A549 (cell line): ENCODE data around the gene PHYKPL. TPM values are rescaled to one million over a fixed set of nuclear protein-coding genes. Genes with fewer than 3 reads are reported as not detected.

ENCODE experiments used
- ATAC-seq, 2 experiments: fragments of 200-7000 bp in 1 of 2; fragments of >200 bp in 1 of 2; cut with Nextera tagmentation in 1 of 2; cut with Tn5 transposase in 1 of 2; 3 replicates each; pipeline versions ENCODE4 v1.8.0 to v1.9.1; 2018 to 2020; ENCODE audit warnings: mild to moderate bottlenecking in 1 of 2, moderate library complexity in 1 of 2
- CTCF ChIA-PET: fragments of 300-600 bp; sonication (Branson Sonifier 250); formaldehyde crosslinking; extraction: SDS; loops from one replicate; lab custom pipeline; 2021; ENCODE audit warnings: antibody characterized with exemption, inconsistent platforms; lab: Yijun Ruan, JAX
- POLR2A ChIA-PET: fragments of 350-600 bp; formaldehyde crosslinking; extraction: SDS; loops from one replicate; lab custom pipeline; 2021; ENCODE audit warnings: antibody characterized with exemption, inconsistent platforms; lab: Yijun Ruan, JAX
- DNase-seq, 2 experiments: peaks; one replicate each; pipeline versions ENCODE4 v3.0.0 to v3.0.0-alpha.2; 2011 to 2016; ENCODE audit warnings: low read depth in 1 of 2, low spot score in 1 of 2
- FAIRE-seq: peaks from 2 replicates; lab custom pipeline; 2011; peaks lifted over from hg19 to GRCh38; lab: Jason Lieb, UNC
- H3K27ac ChIP-seq, 2 experiments: fragments of >200 bp; sonication (Bioruptor Twin); formaldehyde crosslinking; 3 replicates each; pipeline ENCODE4 v1.5.1; 2016 to 2017
- H3K4me1 ChIP-seq: fragments of >200 bp; sonication (Bioruptor Twin); formaldehyde crosslinking; 3 replicates; pipeline ENCODE4 v1.6.1; 2016
- H3K4me2 ChIP-seq: fragments of >200 bp; sonication (Bioruptor Twin); formaldehyde crosslinking; 3 replicates; pipeline ENCODE4 v1.6.1; 2016
- H3K4me3 ChIP-seq: fragments of >200 bp; sonication (Bioruptor Twin); formaldehyde crosslinking; 3 replicates; pipeline ENCODE4 v1.5.1; 2016
- H3K9me3 ChIP-seq: fragments of >200 bp; sonication (Bioruptor Twin); formaldehyde crosslinking; 3 replicates; pipeline ENCODE4 v1.6.1; 2016
- ATOH8 ChIP-seq: fragments of 250-450 bp; sonication (Bioruptor Pico); IDR thresholded peaks from 2 replicates; pipeline ENCODE4 v1.5.0; 2020; ENCODE audit warnings: low read depth, mild to moderate bottlenecking, moderate library complexity
- CBX8 ChIP-seq: fragments of 200-600 bp; sonication (generic); IDR thresholded peaks from 2 replicates; pipeline ENCODE4 v1.6.1; 2016
- CEBPB ChIP-seq, 2 experiments: fragments of >200 bp in 1 of 2; sonication (Bioruptor Twin) in 1 of 2; formaldehyde crosslinking in 1 of 2; IDR thresholded peaks; 2 replicates each; pipeline ENCODE4 v1.6.1; 2012 to 2016
- CHD2 ChIP-seq: fragments of 150-350 bp; IDR thresholded peaks from 2 replicates; pipeline ENCODE4 v1.6.1; 2014; ENCODE audit warnings: low read length; ENCODE audit not compliant: partially characterized antibody
- CHD4 ChIP-seq: fragments of 200-600 bp; sonication (generic); IDR thresholded peaks from 2 replicates; pipeline ENCODE4 v1.6.1; 2016; ENCODE audit warnings: antibody characterized with exemption, mild to moderate bottlenecking, borderline replicate concordance
- CTCF ChIP-seq: fragments of >200 bp; sonication (Bioruptor Twin); formaldehyde crosslinking; IDR thresholded peaks from 3 replicates; pipeline ENCODE4 v1.5.1; 2016
- E2F6 ChIP-seq: IDR thresholded peaks from 2 replicates; pipeline ENCODE4 v1.6.1; 2012; ENCODE audit warnings: low read depth, borderline replicate concordance
- ELK1 ChIP-seq: fragments of 150-350 bp; IDR thresholded peaks from 2 replicates; pipeline ENCODE4 v1.6.1; 2014; ENCODE audit warnings: low read depth, mild to moderate bottlenecking, low read length
- EP300 ChIP-seq, 2 experiments: fragments of >200 bp; sonication (Bioruptor Twin); formaldehyde crosslinking; IDR thresholded peaks; 2 replicates in 1 of 2; 3 replicates in 1 of 2; pipeline ENCODE4 v1.6.1; 2016 to 2017
- ESRRA ChIP-seq: fragments of 150-350 bp; IDR thresholded peaks from 2 replicates; pipeline ENCODE4 v1.6.1; 2014; ENCODE audit warnings: mild to moderate bottlenecking, low read length, borderline replicate concordance
- FOSB ChIP-seq: fragments of 250-450 bp; sonication (Bioruptor Pico); IDR thresholded peaks from 2 replicates; pipeline ENCODE4 v1.5.0; 2020; ENCODE audit warnings: mild to moderate bottlenecking, moderate library complexity
- FOSL2 ChIP-seq, 2 experiments: fragments of 450-650 bp in 1 of 2; fragments of >200 bp in 1 of 2; sonication (Bioruptor Twin) in 1 of 2; formaldehyde crosslinking; IDR thresholded peaks; 2 replicates each; pipeline versions ENCODE4 v1.5.0 to v1.6.1; 2016 to 2020; ENCODE audit warnings: mild to moderate bottlenecking in 1 of 2, moderate library complexity in 1 of 2
- FOXS1 ChIP-seq: fragments of 250-450 bp; sonication (Bioruptor Pico); IDR thresholded peaks from 2 replicates; pipeline ENCODE4 v1.5.0; 2020; ENCODE audit warnings: mild to moderate bottlenecking, moderate library complexity
- GATA3 ChIP-seq: IDR thresholded peaks from 2 replicates; pipeline ENCODE4 v1.6.1; 2012; ENCODE audit warnings: borderline replicate concordance
- HDAC2 ChIP-seq: fragments of 200-600 bp; sonication (generic); IDR thresholded peaks from 2 replicates; pipeline ENCODE4 v1.6.1; 2016
- HES2 ChIP-seq: fragments of >200 bp; sonication (Bioruptor Twin); formaldehyde crosslinking; IDR thresholded peaks from 2 replicates; pipeline ENCODE4 v1.6.1; 2016
- HEYL ChIP-seq: fragments of 250-450 bp; sonication (Bioruptor Pico); IDR thresholded peaks from 2 replicates; pipeline ENCODE4 v1.8.0; 2021; ENCODE audit warnings: mild to moderate bottlenecking, moderate library complexity
- HMGXB4 ChIP-seq: fragments of 250-450 bp; sonication (Bioruptor Pico); IDR thresholded peaks from 2 replicates; pipeline ENCODE4 v1.5.0; 2021; ENCODE audit warnings: mild to moderate bottlenecking, moderate library complexity, borderline replicate concordance
- HOXB5 ChIP-seq: fragments of 250-450 bp; sonication (Bioruptor Pico); IDR thresholded peaks from 2 replicates; pipeline ENCODE4 v1.5.0; 2020; ENCODE audit warnings: mild to moderate bottlenecking, moderate library complexity
- JUNB ChIP-seq: fragments of >200 bp; sonication (Bioruptor Twin); formaldehyde crosslinking; IDR thresholded peaks from 2 replicates; pipeline ENCODE4 v1.6.1; 2016
- KDM5A ChIP-seq: fragments of 200-600 bp; sonication (generic); IDR thresholded peaks from 2 replicates; pipeline ENCODE4 v1.6.1; 2016; ENCODE audit warnings: antibody characterized with exemption, mild to moderate bottlenecking
- MAX ChIP-seq: IDR thresholded peaks from 2 replicates; pipeline ENCODE4 v1.6.1; 2012
- MAZ ChIP-seq: fragments of 150-350 bp; IDR thresholded peaks from 2 replicates; pipeline ENCODE4 v1.6.1; 2014; ENCODE audit warnings: antibody characterized with exemption, low read depth, low read length, borderline replicate concordance
- MYC ChIP-seq: IDR thresholded peaks from 2 replicates; pipeline ENCODE4 v1.6.1; 2012; ENCODE audit warnings: mild to moderate bottlenecking, inconsistent platforms, low read length, improper control_type of control experiment, borderline replicate concordance
- NPAS2 ChIP-seq: fragments of 250-450 bp; sonication (Bioruptor Pico); IDR thresholded peaks from 2 replicates; pipeline ENCODE4 v1.8.0; 2022; ENCODE audit warnings: mild to moderate bottlenecking, moderate library complexity, borderline replicate concordance
- PHF8 ChIP-seq: fragments of 200-600 bp; sonication (generic); IDR thresholded peaks from 2 replicates; pipeline ENCODE4 v1.6.1; 2016; ENCODE audit warnings: low read depth, mild to moderate bottlenecking, antibody characterized with exemption, moderate library complexity, borderline replicate concordance
- RCOR1 ChIP-seq: fragments of 150-350 bp; IDR thresholded peaks from 2 replicates; pipeline ENCODE4 v1.6.1; 2014; ENCODE audit warnings: antibody characterized with exemption, low read length, low read depth
- RFX5 ChIP-seq: fragments of 450-650 bp; IDR thresholded peaks from 2 replicates; pipeline ENCODE4 v1.7.1; 2014; ENCODE audit warnings: antibody characterized with exemption, mild to moderate bottlenecking, moderate library complexity
- TP53 ChIP-seq: fragments of 250-450 bp; sonication (Bioruptor Pico); IDR thresholded peaks from 2 replicates; pipeline ENCODE4 v1.5.0; 2021; ENCODE audit warnings: mild to moderate bottlenecking, moderate library complexity
- ZNF302 ChIP-seq: fragments of 250-450 bp; sonication (Bioruptor Pico); IDR thresholded peaks from 2 replicates; pipeline ENCODE4 v1.9.0; 2021; ENCODE audit warnings: inconsistent platforms, mild to moderate bottlenecking, moderate library complexity
- ZSCAN20 ChIP-seq: fragments of 250-450 bp; sonication (Bioruptor Pico); IDR thresholded peaks from 2 replicates; pipeline ENCODE4 v1.8.0; 2022; ENCODE audit warnings: mild to moderate bottlenecking, moderate library complexity
- WGBS: methylation state at CpG from one replicate; pipeline ENCODE4 v1.1.6; 2017; ENCODE audit errors: missing lambda C conversion rate; 5-methylcytosine and 5-hydroxymethylcytosine counted together
- polyA plus RNA-seq, 4 experiments: library from polyadenylated mRNA; depleted of rRNA in 3 of 4; stranded (reverse); fragments of >200 nt; fragmentation: RNase III in 1 of 4; extraction: RNeasy Plus Mini Kit Qiagen cat#74134 plus additional on column Dnase treatment in 1 of 4; gene quantifications; 2 replicates in 3 of 4; 3 replicates in 1 of 4; pipeline ENCODE4 v1.2.3, GENCODE V29; 2011 to 2017

The PHYKPL gene
- polyA plus RNA-seq, 2 of the 4 experiments (the other 2 are of a cell fraction), result 13.0 to 21.9 TPM

GRCh38 chr5:178252258-178252657, 19.7 kb upstream of the PHYKPL start:
- CTCF ChIA-PET, result interaction anchor here (0.6 to 1.3 kb wide), 2 partner anchors 28 to 1241 kb away, joined by 4 read pairs; no protein-coding TSS in a partner anchor

GRCh38 chr5:178250263-178250662, 17.7 kb upstream of the PHYKPL start:
- ATAC-seq (no peak), DNase-seq (no peak), FAIRE-seq (no peak)
- Histone ChIP-seq H3K9me3 (no peaks in the 10 kb centered on the region), H3K4me2 (no peak overlapping the region), H3K27ac (no peak overlapping the region), H3K4me1 (no peaks in the 10 kb centered on the region), H3K4me3 (no peak overlapping the region)
- WGBS, result 53% methylated on average over 6 of the region's 6 CpGs
- POLR2A ChIA-PET, result no interaction called here
- CTCF ChIA-PET, result no interaction called here
- TF ChIP-seq MAX (no peak), CEBPB (IDR thresholded peaks at IDR 0.05) (no peak), EP300 (IDR thresholded peaks at IDR 0.05) (no peak), ESRRA (no peak), KDM5A (no peak), ATOH8 (CRISPR knock-in tag) (no peak), CHD4 (no peak), ELK1 (no peak), HDAC2 (no peak), HEYL (CRISPR knock-in tag) (no peak), FOSB (no peak), NPAS2 (CRISPR knock-in tag) (no peak), E2F6 (no peak), RFX5 (no peak), CHD2 (no peak), FOSL2 (IDR thresholded peaks at IDR 0.05) (no peak), FOSL2 (CRISPR knock-in tag; IDR thresholded peaks at IDR 0.05) (no peak), ZSCAN20 (CRISPR knock-in tag) (no peak)

More at GRCh38 chr5:178252258-178252657, 19.7 kb upstream of the PHYKPL start:
- ATAC-seq (no peak), FAIRE-seq (no peak), DNase-seq (no peak)
- H3K4me2 ChIP-seq, result no peak overlapping the region
- no peak overlapping the region for H3K4me3 ChIP-seq
- H3K27ac ChIP-seq, result no peak overlapping the region
- no peaks in the 10 kb centered on the region for H3K9me3 ChIP-seq
- WGBS, result 66% methylated on average over 6 of the region's 8 CpGs
- POLR2A ChIA-PET, result no interaction called here
- H3K4me1 ChIP-seq, result no peaks in the 10 kb centered on the region
- TF ChIP-seq HOXB5 (CRISPR knock-in tag) (no peak), PHF8 (no peak), ZNF302 (no peak), ESRRA (no peak), TP53 (CRISPR knock-in tag) (no peak), HDAC2 (no peak), NPAS2 (CRISPR knock-in tag) (no peak), FOSB (no peak), HMGXB4 (no peak), KDM5A (no peak), JUNB (no peak), CBX8 (no peak), CTCF (no peak), FOXS1 (CRISPR knock-in tag) (no peak), RFX5 (no peak), GATA3 (no peak), HES2 (no peak), RCOR1 (no peak), MAZ (no peak), MYC (no peak)
